Measurements from ENCODE around the gene CORO7.

The CORO7 gene

DNA sequence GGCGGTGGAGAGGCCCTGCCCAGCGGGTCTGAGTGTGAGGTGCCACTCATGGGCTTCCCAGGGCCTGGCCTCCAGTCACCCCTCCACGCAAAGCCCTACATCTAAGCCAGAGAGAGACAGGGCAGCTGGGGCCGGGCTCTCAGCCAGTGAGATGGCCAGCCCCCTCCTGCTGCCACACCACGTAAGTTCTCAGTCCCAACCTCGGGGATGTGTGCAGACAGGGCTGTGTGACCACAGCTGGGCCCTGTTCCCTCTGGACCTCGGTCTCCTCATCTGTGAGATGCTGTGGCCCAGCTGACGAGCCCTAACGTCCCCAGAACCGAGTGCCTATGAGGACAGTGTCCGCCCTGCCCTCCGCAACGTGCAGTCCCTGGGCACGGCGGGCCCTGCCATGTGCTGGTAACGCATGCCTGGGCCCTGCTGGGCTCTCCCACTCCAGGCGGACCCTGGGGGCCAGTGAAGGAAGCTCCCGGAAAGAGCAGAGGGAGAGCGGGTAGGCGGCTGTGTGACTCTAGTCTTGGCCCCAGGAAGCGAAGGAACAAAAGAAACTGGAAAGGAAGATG lies 33.5 kb downstream of the CORO7 start:
- H3K4me3 ChIP-seq (ENCODE audit: low read depth, low read length): no peak overlapping the region
- TF ChIP-seq, protein P1, sequence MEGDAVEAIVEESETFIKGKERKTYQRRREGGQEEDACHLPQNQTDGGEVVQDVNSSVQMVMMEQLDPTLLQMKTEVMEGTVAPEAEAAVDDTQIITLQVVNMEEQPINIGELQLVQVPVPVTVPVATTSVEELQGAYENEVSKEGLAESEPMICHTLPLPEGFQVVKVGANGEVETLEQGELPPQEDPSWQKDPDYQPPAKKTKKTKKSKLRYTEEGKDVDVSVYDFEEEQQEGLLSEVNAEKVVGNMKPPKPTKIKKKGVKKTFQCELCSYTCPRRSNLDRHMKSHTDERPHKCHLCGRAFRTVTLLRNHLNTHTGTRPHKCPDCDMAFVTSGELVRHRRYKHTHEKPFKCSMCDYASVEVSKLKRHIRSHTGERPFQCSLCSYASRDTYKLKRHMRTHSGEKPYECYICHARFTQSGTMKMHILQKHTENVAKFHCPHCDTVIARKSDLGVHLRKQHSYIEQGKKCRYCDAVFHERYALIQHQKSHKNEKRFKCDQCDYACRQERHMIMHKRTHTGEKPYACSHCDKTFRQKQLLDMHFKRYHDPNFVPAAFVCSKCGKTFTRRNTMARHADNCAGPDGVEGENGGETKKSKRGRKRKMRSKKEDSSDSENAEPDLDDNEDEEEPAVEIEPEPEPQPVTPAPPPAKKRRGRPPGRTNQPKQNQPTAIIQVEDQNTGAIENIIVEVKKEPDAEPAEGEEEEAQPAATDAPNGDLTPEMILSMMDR (IDR thresholded peaks at IDR 0.05; ENCODE audit: control insufficient read depth, extremely low read depth, insufficient read depth): no peak
- DNase-seq (ENCODE audit: low read depth): no peak

- no peak for DNase-seq (ENCODE audit: low read depth)
- no peak overlapping the region for H3K4me3 ChIP-seq (ENCODE audit: low read depth, low read length)
- TF ChIP-seq, protein P1 (IDR thresholded peaks at IDR 0.05; ENCODE audit: control insufficient read depth, extremely low read depth, insufficient read depth): no peak
Measured at GRCh38 chr16:4381935-4382794, 34.2 kb downstream of the CORO7 start.

GRCh38 chr16:4381072-4381934 lies 35.1 kb downstream of the CORO7 start:
- H3K4me3 ChIP-seq (ENCODE audit: low read depth, low read length): no peak overlapping the region
- no peak for DNase-seq (ENCODE audit: low read depth)
- TF ChIP-seq, protein P1 (IDR thresholded peaks at IDR 0.05; ENCODE audit: control insufficient read depth, extremely low read depth, insufficient read depth): no peak

DNA sequence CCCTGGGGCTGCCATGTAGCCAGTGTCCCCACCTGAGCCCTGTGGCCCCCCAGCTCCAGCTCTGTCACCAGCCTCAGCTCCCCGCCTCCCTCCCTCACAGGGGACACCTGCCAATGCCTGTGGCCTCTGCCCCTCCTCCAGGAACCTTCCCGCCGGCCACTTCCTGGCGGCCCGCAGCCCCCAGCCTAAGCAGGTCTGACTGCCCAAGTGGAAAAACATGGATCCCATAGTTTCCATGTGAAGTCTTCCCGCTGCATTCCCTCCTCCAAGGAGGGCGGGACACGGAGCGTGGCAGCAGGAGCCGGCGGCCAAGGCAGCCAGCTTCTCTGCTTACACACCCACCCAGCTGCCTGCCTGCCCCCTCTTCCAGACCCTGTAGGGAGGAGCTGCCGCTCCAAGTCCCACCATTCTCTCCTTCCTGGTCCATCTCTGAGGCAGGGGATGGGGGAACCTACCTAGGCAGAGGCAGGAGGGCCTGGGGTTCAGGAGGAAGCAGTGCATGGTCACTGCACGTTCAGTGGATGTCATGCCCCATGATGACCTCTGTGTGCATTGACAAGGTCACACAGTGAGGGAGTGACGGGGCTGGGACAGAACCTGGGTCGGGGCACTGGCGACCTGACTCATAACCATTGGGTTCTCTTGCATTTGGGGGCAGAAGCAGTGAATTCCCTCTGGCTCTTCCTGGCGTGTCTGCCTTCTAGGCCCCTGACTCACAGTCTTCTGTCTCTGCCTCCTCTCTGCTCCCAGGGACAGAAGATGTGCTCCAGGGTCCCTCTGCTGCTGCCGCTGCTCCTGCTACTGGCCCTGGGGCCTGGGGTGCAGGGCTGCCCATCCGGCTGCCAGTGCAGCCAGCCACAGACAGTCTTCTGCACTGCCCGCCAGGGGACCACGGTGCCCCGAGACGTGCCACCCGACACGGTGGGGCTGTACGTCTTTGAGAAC lies 36.0 kb downstream of the CORO7 start:
- no peak overlapping the region for H3K4me3 ChIP-seq (ENCODE audit: low read depth, low read length)
- DNase-seq (ENCODE audit: low read depth): no peak
- TF ChIP-seq, protein P1 (IDR thresholded peaks at IDR 0.05; ENCODE audit: control insufficient read depth, extremely low read depth, insufficient read depth): no peak

GRCh38 chr16:4378999-4379690 lies 37.3 kb downstream of the CORO7 start:
- TF ChIP-seq, protein P1 (IDR thresholded peaks at IDR 0.05; ENCODE audit: control insufficient read depth, extremely low read depth, insufficient read depth): no peak
- no peak for DNase-seq (ENCODE audit: low read depth)
- H3K4me3 ChIP-seq (ENCODE audit: low read depth, low read length): no peak overlapping the region

Data from LNCaP clone FGC (cell line).